Myocyte (in vitro differentiated cells): Measurements from ENCODE around the gene TNFRSF12A. TPM values are rescaled to one million over a fixed set of nuclear protein-coding genes. Genes with fewer than 3 reads are reported as not detected.
"Not testable (repeated sequence)": the region's sequence is repeated elsewhere in the genome, so short reads cannot be mapped to it uniquely, and the experiment has no call there.

Experiments used
- DNase-seq: peaks from one replicate; pipeline ENCODE4 v3.0.0-alpha.2; 2012; ENCODE audit warnings: low read depth
- total RNA-seq: library from RNA; depleted of rRNA; stranded (reverse); fragments of >200 nt; gene quantifications from 2 replicates; pipeline ENCODE4 v1.2.3, GENCODE V29; 2014

TNFRSF12A gene
- total RNA-seq, 1 donor from 2014 or later, result 217 TPM

DNA sequence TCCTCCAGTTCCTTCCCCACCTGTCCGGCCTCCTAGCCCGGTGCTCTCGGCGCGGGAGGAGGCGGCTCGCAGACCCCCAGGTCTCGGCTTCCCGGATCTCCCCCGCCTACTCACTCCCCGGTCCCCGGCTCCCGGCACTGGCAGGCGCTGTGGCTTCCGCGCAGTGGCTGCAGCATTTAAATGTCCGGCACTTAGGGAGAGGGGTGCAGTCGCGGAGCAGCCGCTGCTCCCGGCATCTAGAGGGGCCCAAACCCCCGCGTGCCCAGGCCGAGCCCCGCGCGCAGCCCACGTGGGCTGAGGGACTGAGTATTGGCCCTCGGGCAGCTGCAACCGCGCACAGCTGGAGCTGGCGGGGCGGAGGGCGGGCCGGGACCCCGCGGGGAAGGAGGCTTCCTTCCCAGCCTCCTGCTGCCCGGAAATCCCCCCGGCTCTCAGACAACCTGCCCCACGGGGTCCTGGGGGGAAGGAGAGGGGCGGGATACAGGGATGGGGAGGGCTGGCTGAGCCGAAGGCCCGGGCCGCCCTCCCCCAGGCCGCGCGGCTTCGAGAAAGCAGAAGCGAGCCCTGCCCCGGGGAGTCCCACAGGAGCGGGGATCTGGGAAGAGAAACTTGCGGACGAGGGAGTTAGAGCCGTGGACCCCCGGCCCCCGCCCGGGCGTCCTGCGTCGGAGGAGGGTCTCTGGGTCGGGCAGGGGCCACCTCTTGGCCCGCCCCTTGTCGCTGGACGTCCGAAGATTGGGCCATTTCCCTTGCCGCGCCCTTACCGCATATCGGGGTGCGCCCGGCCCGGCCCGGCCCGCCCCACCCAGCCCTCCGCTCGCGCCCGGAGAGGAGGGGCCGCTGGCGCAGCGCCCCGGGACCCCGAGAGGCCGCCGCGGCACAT lies 25.8 kb downstream of the TNFRSF12A start, which contains the start of gene MMP25:
TSS of gene MMP25 (plus strand) at position 804 of the 883 bp plus-strand sequence. CDS start 357 bp downstream, outside the sequence.
- no peak for DNase-seq

DNA sequence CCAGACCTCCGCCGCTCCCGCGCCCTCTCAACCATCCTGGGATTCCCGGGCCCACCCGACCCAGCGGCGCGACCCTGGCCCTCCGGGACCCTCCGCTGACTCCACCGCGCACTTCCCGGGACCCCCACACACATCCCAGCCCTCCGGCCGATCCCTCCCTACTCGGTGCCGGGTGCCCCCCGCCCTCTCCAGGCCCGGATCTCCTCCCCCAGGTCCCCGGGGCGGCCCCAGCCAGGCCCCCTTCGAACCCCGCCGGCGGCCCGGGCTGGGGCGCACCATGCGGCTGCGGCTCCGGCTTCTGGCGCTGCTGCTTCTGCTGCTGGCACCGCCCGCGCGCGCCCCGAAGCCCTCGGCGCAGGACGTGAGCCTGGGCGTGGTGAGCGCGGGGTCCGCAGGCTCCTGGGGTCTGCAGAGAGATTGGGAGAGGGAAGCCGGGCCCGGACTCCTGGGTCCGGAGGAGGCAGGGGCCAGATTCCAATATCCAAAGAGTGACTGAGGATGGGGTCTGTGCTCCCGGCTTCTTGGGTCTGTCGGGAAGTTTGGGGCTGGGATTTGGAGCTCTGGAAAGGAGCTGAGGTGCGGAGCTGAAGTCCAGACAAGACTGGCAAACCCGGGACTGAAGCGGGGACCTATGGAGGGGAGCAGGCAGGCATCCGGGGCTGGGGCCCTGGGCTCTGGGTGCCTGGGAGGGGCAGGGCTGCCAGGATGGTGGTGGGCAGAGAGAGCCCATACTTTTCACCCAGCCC lies 26.6 kb downstream of the TNFRSF12A start:
- DNase-seq, result no peak

DNA sequence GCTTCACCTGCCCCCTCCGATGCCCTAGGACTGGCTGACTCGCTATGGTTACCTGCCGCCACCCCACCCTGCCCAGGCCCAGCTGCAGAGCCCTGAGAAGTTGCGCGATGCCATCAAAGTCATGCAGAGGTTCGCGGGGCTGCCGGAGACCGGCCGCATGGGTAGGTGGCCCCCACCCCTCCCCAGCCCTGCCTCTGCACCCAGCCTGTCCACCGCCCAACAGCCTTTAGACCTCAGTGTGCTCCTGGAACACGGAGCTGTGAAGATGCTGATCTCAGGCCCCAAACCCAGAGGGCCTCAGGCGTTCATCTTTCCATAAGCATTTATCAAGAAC lies 27.2 kb downstream of the TNFRSF12A start:
- DNase-seq, result no peak

DNA sequence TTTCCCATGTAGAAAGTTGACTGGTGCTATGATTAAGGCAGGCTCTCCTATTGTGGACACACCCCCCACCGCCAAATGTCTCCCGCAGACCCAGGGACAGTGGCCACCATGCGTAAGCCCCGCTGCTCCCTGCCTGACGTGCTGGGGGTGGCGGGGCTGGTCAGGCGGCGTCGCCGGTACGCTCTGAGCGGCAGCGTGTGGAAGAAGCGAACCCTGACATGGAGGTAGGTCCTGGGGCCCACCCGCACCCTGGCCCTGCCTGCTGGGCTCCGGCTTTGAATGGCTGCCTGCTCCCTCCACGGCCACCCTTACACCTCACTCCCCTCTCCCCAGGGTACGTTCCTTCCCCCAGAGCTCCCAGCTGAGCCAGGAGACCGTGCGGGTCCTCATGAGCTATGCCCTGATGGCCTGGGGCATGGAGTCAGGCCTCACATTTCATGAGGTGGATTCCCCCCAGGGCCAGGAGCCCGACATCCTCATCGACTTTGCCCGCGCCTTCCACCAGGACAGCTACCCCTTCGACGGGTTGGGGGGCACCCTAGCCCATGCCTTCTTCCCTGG lies 29.8 kb downstream of the TNFRSF12A start:
- DNase-seq, result no peak

DNA sequence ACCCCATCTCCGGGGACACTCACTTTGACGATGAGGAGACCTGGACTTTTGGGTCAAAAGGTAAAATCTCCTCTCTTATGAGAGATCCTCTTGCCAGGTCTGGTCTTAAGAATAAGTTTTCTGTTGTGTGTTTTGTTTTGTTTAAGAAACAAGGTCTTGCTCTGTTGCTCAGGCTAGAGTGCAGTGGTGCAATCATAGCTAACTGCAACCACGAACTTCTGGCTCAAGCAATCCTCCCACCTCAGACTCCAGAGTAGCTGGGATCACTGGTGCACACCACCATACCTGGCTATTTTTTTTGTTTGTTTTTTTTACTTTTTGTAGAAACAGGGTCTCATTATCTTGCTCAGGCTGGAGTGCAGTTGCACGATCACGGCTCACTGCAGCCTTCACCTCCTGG lies 30.3 kb downstream of the TNFRSF12A start:
- no peak for DNase-seq

DNA sequence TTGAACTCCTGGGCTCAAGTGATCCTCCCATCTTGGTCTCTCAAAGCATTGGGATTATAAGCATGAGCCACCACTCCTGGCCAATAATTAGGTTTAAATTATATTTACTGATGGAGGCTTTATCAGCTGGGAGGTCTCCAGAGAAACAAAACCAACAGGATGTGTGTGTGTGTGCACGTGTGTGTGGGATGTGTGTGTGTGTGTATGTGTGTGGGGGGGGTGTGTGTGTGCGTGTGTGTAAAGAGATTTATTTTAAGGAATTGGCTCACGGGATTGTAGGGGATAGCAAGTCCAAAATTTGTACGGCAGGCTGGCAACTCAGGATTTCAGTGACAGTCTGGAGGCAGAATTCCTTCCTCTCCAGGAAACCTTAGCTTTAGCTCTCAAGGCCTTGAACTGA lies 30.8 kb downstream of the TNFRSF12A start:
- DNase-seq, result no peak

DNA sequence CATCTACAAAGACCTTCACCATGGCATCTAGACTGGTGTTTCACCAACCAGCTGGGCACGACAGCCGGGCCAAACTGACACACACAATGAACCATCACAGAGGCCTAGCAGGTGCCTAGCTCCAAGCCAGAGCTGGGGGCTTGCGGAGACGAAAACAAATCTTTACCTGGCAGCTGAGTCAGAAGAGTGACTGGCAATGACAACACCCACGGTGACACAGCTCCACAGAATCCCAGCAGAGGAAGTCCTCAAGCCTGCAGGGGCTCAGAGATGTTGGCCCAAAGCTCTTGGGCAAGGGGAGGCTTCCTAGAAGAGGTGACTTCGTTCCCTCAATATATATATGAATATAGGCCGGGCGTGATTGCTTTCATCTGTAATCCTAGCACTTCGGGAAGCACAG lies 31.3 kb downstream of the TNFRSF12A start:
- DNase-seq, result no peak

DNA sequence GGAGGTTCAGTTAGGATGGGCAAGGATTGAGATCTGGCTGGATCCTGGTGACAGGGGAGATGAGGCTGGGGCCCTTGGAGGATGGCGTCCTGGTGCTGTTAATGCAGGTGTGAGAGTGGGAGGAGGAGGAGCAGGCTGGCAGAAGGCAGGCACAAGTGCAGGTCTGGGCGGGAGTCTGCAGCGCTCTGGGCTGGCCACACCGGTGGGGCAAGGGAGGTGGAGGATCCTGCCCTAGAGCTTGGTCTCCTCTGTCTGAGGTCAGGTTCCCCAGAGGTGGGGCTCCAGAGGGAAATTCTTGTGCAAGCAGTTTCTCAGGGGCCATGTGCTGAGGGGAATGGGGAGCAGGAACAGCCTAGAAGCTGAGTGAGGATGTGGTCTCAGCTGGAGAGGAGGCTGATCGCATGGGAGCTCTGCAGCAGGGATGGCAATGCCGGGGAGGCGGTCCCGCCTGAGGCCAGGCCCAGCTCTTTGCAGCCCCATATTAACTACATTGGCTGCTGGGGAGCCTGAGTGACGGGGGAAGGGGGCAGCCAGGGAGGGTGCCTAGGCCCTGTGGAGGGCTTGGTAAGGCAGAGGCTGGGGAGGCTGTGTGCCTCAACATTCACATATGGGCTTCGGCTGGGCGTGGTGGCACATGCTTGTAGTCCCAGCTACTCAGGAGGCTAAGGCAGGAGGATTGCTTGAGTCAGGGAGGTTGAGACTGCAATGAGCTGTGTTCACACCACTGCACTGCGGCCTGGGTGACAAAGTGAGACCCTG lies 32.6 kb downstream of the TNFRSF12A start:
- not testable (repeated sequence) for DNase-seq

DNA sequence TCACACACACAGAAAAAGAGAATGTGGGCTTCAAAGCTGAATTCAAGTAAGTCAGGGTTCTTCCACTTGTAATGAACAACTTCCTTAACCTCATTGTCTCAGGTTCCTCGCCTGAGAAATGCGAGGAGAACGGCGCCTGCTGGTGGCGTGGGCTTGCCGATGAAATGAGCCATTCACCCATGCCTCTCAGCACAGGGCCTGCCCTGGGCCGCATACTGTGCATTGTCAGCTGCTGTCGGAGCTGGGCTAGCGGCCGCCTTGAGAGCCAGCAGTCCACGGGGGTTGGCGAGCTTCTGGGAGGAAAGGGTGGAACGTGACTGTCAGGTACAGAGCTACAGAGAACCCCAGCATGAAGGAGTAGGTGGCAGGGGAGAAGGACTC lies 33.2 kb downstream of the TNFRSF12A start:
- not testable (repeated sequence) for DNase-seq

DNA sequence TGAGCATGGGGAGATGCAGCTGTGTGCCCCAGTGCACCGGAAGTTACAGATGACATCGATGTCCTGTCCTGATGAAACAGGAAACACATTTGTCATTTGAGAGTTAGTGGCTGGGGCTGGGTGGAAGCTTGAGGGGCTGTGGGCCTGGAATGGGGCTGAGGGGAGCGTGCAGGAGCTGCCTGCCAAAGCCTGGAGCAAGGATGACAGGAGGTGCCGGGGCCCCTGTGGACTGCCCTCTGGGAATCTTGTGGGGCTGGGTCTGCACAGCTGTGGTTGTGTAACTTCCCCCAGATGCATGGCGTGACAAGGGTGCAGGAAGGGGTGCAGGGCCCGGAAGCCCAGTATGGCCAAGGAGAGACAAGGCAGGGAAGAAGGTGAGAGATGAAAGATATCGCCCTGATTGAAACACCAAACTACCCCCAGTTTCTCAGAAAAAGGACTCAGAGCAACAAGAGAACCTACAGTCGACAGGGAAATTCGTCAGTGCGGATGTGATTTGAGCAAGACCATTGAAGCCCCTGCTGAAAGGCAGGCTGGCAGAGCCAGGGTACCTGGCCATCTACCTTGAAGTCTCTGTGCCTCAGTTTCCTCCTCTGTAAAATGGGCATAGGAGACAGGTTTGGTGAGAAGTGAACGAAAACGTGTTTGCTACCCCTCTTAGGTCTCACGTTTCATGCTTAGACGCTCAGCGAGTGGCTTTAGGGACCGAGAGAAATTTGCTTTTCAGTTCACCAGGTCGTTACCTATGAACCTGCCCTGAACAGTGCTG lies 35.0 kb downstream of the TNFRSF12A start:
- no peak for DNase-seq

DNA sequence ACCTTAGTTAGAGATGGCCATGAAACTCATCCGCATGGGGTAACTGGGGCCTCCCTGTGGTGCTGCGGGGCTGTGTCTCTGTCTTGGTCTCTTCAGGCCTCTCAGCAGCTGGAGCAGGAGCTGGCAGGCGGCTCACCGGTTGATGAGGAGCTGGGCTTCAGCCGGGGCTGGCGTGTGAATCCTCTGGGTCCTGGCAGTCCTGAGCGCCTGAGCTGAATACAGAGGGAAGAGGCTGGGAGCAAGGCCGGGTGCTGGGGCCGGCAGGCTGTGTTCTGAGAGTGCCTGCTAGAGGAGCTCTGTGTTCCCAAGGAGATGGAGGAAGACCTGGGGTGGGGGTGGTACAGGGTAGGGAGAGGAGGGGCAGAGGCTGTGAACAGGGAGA lies 35.6 kb downstream of the TNFRSF12A start:
- not testable (repeated sequence) for DNase-seq

DNA sequence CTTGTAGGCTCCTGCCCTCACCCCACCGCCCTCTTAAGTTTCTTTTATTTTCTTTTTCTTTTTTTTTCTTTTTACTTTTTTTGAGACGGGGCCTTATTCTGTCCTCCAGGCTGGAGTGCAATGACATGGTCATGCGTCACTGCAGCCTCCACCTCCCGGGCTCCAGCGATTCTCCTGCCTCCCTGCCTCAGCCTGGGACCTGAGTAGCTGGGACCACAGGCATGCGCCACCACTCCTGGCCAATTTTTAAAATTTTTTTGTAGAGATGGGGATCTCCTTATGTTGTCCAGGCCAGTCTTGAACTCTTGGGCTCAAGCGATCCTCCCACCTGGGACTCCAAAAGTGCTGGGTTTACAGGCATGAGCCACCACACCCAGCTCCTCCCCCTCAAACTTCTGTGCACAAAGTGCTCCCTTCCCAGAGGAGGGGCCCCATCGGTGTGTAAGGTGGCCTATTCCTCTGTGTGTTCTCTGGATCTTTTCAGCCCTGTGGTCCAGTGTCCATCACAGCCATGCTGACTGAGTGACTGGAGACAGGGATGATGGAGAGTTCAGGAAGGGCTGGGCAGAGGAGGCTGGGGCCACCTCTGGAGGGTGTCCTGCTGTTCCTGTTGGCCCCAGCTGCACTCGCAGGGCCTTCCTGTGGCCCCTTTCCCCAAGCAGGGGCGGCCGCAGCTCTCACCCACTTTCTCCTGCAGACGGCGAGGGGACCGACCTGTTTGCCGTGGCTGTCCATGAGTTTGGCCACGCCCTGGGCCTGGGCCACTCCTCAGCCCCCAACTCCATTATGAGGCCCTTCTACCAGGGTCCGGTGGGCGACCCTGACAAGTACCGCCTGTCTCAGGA lies 36.4 kb downstream of the TNFRSF12A start:
- DNase-seq, result no peak

DNA sequence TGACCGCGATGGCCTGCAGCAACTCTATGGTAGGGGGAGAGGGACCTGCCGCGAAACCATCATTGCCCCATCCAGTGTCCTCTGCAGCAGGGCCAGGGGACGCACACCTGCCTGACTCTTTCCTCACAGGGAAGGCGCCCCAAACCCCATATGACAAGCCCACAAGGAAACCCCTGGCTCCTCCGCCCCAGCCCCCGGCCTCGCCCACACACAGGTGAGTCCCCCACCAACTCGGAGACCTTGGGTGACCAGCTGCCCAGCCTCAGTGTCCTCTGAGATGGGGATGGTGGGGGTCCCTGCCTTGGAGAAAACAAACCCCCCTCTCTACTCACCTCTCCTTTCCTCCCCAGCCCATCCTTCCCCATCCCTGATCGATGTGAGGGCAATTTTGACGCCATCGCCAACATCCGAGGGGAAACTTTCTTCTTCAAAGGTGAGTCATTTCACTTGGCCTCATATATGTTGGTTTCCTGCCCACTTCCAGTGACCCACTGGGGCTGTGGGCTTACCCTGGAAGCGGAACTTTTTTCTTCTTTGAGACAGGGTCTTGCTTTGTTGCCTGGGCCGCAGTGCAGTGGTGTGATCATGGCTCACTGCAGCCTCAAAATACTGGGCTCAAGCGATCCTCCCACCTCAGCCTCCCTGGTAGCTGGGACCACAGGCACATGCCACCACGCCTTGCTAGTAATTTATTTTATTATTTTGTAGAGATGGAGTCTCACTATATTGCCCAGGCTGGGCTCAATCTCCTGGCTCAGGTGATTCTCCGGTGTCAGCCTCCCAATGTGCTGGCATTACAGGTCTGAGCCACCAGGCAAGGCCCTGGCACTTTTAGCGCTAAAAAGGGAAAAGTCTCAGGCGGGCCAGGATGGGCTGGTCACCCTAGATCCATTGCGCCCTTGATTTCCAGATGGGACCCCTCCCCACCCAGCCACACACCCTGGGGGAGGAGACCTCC lies 37.3 kb downstream of the TNFRSF12A start:
- DNase-seq, result no peak

DNA sequence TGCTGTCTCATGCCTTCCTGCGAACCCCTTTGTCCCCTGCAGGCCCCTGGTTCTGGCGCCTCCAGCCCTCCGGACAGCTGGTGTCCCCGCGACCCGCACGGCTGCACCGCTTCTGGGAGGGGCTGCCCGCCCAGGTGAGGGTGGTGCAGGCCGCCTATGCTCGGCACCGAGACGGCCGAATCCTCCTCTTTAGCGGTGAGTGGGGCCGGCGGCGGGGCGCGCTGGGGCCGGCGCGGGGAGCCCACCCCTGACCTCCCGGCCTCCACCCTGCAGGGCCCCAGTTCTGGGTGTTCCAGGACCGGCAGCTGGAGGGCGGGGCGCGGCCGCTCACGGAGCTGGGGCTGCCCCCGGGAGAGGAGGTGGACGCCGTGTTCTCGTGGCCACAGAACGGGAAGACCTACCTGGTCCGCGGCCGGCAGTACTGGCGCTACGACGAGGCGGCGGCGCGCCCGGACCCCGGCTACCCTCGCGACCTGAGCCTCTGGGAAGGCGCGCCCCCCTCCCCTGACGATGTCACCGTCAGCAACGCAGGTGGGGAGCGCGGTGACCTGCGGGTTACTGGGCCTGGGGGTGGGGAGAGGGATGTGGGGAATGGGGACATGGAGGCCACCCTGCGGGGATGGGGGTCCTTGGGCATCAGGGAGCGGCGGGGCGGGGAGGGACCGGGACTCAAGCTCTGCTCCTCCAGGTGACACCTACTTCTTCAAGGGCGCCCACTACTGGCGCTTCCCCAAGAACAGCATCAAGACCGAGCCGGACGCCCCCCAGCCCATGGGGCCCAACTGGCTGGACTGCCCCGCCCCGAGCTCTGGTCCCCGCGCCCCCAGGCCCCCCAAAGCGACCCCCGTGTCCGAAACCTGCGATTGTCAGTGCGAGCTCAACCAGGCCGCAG lies 38.2 kb downstream of the TNFRSF12A start:
- peak; percentile 47 for DNase-seq

DNA sequence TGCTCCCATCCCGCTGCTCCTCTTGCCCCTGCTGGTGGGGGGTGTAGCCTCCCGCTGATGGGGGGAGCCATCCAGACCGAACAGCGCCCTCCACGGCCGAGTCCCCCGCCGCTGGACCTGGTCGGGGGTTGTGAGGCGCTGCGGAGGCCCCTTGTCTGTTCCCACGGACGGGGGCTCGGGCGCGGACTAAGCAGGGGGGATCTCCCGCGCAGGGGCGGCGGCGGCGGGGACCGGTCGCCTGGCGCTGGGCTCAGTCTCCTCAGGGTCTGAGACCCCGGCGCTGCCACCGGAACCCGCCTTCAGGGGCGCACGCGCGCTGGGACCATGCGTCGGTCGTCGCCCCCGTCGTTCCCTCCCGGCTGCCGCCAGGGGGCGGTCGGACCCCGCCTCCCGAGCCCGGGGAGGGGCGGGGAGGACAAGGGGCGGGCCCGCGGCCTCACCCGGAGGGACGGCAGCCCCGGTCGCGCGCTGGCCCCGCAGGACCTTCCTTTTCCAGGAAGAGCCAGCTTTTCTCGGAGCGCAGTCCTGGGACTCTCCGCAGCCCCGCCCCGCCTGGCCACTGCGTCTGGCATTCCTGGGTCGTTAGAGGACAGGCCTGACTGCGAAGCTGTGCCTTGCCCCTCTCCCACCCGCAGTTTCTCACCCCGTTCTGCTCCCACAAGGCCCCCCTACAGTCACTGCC lies 39.0 kb downstream of the TNFRSF12A start:
- peak; percentile 95 for DNase-seq

DNA sequence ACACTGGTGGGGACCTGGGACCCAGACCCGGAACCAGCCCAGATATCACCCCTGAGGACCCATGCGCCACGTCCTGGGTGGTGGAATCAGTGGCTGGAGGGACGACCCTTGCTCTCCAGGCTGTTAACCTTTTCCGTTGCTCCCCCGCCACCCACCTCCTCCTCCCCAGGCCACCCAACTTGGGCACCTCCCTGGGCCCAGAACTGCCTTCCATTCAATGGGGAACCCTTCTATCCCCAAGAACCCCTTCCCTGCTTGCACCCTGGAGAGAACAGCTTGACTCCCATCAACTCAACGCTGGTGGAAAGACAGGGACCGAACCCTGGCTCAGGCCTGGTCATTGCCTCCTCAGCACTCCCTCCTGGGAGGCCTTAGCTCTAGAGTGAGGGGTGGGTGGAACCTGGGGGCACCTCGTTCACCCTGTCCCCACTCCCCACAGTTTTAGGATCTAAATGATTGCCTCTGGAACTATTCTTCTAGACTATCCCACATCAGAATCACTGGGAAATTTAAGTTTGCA lies 39.6 kb downstream of the TNFRSF12A start:
- no peak for DNase-seq
